HG03520 (cell line): ENCODE results near the gene FAM219A.
"Not testable (repeated sequence)": the region's sequence is repeated elsewhere in the genome, so short reads cannot be mapped to it uniquely, and the experiment has no call there.

Source experiments
- ATAC-seq: cut with Tn5 transposase; IDR thresholded peaks from one replicate; pipeline ENCODE4 v1.9.1; 2021; ENCODE audit warnings: mild to moderate bottlenecking, moderate library complexity; ENCODE audit not compliant: unreplicated experiment

Gene FAM219A

DNA sequence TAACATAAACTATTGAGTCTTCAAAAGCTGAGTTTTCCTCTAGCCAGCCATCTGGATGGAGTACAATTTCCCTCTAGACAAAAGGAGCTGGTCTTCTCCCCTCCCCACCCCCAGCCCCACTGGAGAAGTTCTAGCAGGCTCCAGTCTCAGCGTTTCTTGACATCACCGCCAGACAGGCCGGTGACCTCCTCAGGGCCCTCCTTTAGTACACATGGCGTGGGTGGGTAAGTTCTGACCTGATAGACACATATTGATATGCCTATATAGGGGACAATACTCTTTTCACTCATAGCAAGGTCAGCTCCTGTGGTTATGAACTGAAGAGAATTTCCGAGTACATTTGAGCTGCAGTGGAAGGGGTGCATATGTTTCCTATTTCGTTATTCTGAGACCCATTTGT is 27.5 kb upstream of the FAM219A start:
- no peak for ATAC-seq

DNA sequence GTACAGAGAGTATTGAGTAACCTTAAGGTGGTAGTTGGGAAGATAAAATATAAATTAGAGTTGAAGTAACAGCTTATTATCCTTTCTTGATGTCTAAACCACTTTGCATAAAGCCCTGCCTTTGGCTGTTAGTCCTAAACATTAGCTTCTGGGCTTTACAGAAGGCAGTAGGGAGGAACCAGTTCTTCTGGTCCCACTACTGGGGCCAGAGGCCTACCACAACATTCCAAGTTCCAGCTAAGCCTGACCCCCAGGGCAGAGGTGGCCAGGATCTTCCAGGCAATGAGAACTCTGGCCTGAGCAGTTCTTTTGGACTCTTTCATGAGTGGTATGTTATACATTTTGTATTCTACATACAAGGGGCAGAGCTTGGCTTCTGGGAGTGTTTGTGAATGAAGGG is 26.3 kb upstream of the FAM219A start:
- no peak for ATAC-seq

DNA sequence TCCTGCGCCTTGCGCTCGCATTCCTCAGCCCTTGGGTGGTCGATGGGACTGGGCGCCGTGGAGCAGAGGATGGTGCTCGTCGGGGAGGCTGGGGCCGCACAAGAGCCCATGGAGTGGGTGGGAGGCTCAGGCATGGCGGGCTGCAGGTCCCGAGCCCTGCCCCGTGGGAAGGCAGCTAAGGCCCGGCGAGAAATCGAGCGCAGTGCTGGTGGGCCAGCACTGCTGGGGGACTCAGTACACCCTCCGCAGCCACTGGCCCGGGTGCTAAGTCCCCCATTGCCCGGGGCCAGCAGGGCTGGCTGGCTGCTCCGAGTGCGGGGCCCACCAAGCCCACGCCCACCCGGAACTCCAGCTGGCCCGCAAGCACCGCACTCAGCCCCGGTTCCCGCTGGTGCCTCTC is 24.4 kb upstream of the FAM219A start:
- not testable (repeated sequence) for ATAC-seq

DNA sequence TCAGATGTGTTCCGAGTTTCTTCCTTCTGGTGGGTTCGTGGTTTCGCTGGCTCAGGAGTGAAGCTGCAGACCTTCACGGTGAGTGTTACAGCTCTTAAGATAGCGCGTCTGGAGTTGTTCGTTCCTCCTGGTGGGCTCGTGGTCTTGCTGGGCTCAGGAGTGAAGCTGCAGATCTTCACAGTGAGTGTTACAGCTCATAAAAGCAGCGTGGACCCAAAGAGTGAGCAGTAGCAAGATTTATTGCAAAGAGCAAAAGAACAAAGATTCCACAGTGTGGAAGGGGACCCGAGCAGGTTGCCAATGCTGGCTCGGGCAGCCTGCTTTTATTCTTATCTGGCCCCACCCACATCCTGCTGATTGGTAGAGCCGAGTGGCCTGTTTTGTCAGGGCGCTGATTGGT is 23.2 kb upstream of the FAM219A start:
- ATAC-seq, result not testable (repeated sequence)

DNA sequence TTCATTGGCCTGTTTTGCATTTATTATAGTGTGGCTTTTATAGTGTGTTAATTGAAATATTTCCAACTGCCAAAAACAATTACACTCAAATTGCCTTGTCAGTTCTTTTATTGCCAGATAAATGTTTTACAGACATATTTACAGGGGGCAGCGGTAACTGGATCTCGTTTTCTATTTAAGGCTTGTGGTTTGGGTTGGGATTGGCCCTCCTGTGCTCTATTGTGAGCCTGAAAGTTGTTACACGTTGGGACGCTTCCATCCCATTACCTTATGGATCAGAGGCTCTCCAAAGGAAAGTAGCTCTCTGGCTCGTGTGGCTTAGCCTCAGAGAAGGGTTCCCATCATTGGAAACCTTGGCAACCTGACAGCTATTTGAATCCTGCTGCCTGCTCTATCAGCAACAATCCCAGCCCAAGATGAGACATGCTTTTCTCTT is 21.1 kb upstream of the FAM219A start:
- no peak for ATAC-seq

DNA sequence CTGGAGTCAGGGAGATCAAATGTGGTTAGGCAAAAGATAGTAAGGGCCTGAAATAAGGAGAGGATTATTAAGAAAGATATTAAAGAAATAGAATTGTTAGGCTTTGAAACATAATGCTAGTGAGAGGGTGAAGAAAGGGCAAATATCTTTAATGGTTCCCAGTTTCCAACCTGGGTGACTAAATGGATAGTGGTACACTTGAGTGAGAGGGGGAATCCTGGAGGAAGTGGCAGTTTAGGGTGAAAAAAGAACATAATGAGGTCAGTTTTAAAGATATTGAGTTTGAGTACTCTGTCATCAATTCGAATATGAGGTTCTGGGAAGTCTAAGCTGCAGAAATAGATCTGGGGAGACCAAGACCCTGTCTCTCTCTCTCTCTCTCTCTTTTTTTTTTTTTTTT is 19.2 kb upstream of the FAM219A start:
- no peak for ATAC-seq

DNA sequence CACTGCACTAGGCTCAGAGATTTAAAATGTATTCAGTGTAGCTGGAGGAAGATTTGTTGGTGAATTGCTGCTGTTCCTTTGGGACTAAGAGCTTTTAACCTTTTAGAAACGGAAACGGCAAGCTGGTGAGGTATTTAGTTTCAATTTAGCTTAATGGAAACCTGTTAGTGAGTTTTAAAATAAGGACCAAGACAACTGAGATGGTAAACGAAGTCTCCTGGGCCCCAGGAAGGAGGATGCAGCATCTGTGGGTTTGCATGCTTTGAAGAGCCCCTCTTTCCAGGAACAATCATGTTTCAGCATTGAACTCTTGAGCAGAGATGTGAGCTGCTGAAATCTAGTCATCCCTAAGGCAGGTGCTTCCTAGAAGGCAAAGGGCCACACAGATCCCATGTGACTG is 16.7 kb upstream of the FAM219A start:
- no peak for ATAC-seq

DNA sequence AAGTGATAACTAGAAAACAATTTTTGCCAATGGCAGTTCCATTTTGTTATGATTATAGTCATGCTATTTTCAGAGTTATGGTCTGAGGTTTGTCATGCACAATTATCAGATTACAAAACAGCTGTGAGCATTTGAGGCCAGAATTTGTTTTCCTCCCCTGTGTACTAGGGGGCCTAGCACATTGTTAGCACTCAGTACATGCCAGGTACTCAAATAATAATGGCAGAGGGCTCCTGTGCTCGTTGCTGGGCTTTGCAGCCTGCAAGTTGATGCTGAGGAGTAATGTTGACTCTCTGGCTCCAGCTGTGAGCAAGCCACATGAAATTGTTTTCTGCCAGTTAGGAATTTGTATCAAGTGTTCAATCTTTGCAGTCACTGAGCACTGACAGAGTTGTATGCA is 7.1 kb upstream of the FAM219A start:
- no peak for ATAC-seq

DNA sequence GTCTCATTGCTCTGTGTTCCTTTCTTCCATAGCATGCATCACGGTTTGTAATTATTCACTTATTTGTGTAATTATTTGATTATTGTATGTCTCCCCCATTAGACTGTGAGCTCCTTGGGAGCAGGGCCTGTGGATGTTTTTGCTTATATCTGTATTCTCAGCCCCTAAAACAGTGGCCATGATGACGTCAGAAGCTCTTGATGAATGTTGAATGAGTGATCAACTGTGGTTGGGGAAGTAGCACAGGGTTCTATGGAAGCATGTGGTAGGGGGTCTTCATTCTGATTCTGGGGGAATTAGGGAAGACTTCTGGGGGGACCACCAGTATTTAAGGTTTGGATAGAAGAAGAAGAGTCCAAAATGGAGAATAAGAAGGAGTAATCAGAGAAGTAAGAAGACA is 6.2 kb upstream of the FAM219A start:
- no peak for ATAC-seq

DNA sequence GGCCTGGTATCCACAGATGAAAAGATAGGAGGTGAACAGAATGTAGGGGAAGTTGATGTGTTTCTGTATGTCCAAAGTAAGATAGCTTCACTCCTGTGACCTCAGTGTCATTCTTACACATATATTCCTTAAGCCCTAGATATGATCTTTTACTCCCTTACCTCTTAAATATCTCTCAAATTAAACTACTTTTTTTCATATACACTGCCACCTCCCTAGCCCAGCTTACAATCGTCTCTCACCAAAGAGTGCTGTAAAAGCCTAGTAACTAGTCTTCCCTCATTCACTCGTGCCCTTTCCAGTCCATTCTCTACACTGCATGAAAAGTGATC is 5.5 kb upstream of the FAM219A start:
- no peak for ATAC-seq

DNA sequence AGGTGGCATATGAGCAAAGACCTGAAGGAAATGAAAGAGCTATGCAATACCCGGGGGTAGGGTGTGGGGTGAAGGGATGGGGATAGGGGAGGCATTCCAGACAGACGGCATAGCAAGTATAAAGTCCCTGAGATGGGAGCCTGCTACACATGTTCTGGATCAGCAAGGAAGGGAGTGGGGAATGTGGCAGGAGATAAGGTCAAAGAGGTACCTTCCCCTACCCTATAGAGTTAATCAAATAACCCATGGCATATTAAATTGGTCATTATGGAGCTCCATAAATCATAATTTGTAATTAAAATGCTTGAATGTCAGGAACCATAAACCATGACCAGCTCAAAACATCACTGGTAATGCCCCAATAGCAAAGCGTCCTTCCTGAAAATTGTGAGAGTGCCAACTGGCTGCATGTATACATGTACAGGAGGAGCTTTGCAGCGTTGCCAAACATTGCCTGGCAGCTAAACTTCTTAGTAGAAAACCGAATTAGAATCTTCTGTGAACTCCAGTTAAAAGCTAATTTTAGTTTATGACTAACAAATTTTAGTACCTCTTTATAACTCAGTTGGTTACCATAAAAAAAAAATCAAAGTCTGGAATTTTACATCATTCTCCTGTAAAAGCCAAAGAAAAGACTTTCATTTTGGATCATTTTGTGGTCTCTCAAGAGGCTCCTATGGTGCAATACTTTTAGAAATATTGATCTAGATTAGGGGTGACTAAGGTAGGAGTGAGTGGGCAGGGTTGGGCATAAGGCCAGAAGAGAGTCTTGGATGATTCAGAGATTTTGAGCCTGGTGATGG is 4.9 kb upstream of the FAM219A start:
- ATAC-seq, result no peak

DNA sequence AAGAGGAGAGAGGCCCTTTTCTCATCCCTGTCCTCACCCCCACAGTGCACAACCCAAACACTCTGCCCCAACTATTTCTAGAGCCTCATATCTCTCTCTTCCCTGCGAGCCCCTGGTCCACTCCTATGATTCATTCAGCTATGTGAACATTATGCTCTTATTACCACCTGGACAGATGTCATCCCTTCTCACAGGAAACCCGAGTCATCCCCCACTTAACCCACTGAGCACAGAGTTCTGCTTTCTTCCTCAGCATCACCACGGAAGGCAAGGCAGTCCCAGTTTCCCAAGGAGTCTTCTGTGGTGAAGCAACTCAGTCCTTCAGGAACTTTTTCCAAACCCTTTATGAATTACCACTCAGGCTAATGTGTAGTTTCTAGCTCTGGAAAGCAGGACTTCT is 1.6 kb upstream of the FAM219A start:
- ATAC-seq, result no peak

DNA sequence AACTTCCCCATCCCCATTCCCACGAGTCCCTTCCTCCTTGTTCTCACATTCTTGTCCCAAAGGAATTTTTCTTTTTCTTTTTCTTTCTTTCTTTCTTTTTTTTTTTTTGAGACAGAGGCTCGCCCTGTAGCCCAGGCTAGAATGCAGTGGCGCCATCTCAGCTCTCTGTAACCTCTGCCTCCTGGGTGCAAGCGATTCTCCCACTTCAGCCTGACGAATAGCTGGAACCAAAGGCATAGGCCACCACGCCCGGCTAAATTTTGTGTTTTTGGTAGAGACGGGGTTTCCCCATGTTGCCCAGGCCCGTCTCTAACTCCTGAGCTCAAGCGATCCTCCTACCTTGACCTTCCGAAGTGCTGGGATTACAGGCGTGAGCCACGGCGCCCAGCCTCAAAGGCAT is 986 bp upstream of the FAM219A start:
- ATAC-seq, result no peak

DNA sequence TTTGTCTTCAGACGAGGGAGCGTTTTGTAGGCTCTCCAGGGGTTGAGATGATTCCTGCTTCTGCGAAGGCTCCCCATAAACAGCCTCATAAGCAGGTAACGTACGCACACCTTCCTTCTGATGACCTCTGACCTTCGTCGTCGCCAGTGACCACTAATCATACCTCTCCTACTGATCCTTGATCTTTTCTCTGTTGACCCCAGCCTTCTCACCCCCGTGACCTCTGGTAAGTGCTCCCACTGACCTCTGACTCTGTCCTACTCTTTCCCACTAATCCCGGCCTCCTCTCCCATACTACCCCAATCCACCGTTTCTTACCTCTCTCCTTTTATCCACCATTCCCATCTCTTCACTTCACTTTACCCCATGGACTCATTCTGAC is 580 bp upstream of the FAM219A start:
- ATAC-seq, result no peak

DNA sequence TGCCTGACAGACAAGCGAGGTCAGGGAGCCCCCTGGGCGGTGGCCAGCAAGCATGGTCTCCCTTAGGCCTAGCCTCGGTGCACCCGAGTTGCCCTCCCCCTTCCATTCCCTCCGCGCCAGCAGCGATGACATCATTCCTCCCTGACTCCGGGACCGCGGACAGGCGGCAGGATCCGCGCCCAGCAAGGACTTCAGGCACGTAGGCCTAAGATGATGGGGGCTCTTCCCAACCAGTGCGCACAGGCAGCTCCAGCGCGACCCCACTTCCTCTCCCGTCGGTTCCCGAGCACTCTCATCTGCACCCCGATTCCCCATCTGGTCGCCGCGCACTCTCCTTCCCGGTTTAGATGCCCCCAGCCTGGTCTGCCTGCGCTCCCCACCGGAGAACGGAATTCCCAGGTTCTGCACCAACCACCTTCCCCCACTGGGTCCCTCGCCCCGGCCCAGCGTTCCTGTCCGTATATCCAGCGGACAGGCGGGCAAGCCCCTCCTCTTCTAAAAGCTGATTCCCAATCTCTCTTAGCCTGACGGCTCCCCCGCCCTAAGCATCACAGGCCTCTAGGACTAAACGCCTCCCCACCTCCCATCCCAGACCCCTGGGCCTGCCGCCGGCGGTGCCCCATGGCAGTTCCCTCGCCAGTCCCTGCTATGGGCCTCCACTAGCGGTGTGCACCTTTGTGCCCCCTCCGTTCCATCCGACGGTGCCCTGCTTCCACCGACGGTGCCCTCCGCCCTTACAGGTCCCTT is 931 bp downstream of the FAM219A start:
- no peak for ATAC-seq

DNA sequence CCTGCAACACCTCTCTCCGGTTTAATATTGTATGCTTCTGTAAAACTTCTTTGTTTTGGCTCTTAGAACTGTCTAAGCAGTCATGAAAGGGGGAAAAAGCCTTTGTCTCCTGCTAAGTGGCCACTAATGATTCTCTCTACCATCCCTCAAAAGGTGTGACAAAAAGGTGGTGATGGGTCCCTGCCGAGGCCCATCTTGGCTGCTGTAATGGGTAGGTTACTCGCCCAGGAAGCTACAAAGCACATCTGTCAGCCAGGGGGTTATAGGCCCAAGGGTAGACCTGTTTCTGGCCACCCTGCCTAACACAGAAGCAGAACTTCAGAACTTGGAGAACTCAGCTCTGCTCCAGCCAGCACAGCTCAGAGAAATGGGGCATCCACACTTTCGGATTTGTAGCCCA is 1.6 kb downstream of the FAM219A start:
- no peak for ATAC-seq

DNA sequence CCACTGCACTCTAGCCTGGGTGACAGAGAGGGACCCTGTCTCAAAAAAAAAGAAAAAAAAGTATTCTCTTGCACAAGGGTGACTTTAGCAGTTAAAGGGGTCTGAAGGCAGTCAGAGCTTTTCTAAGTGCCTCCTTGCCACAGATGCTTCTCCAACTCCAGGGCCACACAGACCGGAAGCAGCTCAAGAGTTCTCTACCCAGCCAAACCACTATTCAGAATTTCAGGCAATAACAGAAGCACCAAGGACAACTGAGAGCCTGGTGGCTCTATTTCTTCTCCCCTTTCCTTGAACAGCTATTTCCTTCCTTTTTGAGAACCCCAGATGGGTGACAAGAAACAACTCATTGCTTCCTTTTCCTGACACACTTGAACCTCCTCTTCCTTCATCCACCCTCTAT is 2.2 kb downstream of the FAM219A start:
- ATAC-seq, result no peak

DNA sequence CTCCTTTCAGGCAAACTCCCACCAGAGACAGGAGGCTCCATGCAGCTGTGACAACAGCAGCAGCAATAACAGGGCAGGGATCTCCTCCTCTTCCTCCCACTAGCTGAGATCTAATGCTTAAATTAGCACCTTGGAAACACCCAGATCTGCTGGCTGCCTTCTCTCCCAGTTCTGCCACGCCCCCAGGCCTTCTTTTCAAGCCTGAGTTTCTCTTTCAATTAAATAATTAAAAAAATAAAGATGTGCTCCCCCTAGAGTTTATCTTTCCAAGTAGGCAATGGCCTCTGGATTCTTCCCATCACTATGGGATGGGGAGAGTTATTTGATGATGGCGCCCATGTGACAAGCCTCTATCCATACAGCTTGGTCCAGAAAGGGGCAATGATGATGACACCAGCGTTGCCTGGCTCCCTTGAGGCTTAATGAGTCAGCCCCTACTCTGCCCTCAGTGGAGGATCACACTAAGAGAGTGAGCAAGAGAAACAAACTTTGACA is 3.8 kb downstream of the FAM219A start:
- ATAC-seq, result no peak

DNA sequence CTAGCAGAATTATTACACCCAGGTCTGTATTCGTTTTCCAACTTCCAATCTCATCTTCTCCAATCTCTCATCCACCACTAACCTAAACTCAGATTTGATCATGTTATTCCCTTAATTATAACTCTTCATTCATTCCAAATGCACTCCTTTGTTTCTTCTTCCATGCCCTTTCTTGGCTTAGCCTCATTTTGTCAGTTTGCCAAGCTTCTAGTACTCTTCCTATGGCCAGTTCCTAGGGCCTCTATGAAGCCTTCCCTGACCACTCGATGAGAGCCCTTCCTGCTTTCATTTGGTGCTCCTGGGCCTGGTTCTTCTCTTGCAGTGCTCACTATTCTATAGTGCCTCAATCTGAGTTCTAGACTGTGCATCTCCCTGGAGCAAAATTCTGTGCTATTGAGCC is 5.8 kb downstream of the FAM219A start:
- ATAC-seq, result no peak

DNA sequence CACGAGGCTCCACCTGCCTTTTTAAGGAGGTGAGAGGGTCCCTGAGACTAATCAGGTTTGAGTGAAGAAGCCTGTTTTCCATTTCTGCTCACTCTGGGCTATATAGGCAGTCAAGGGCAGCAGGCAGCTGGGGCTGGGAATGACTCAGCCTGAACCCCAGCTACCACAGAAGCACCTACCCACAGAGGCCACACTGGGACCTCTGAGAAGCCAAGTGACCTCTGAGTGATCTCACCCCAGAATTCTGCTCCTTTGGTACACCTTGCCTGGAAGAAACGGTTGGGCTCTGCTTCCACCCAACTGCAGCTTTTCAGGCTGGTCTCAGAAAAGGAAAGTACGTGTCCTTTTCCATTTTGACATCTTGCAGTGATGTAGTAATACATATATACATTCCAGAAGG is 6.8 kb downstream of the FAM219A start:
- ATAC-seq, result no peak

DNA sequence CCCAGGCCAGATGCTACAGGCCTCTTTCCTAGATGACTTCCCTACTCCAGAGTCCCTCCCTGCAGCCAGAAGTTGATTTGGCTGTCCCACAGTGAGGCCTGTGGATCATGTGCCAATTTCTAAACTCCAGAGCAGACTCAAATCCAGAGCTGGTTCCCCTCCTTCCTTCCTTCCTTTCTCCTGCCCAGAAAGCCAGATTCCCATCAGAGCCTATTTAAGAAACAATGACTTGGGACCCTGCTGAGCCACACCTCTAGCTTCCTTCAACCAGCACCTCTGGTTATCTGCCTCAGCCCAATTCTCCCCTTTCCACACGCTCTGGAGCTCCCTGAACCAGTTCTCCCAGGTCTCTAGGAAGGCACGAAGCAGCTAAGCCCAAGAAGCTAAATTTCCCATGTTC is 7.2 kb downstream of the FAM219A start:
- no peak for ATAC-seq

DNA sequence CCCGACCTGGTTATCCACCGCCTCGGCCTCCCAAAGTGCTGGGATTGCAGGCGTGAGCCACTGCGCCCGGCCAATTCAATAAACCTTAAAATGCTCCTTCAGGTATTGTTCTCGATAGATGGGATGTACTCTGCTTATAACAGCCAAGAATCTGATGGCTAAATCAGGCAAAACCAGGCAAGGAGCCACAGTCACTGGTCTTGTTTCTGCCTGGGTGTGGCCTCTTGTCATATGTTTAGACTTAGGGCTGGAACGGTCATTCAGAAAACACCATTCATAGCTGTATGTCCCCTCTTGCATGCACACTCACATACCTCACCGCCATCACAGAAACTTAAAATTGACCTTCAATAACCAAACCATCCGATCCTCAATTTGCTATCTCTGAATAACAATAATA is 7.7 kb downstream of the FAM219A start:
- ATAC-seq, result no peak

DNA sequence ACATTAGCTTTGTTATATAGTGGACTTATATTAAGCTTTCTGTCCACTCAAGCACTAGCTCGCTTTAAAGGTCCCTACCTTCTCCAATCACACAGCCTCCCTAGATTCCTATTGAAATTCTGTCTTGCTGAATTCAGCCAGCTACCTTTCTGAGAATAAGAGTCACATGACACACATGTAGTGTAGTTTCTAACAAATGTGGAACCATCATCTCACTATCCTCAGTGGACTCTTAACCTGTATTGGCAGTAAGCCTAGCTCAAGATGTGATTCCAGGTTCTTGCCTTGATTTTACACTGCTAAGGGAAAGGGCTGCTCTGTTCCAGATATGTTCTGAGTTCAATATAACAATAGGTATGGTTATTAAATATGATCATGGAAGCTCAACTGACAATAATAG is 11.4 kb downstream of the FAM219A start:
- ATAC-seq, result no peak
